IMR-90 (cell line): Measurements from ENCODE around the gene IRGQ. TPM values are rescaled to one million over a fixed set of nuclear protein-coding genes. Genes with fewer than 3 reads are reported as not detected.

Experiments used
- ATAC-seq: fragments of 200-7000 bp; cut with Tn5 transposase; 2 replicates; pipeline ENCODE4 v1.9.1; 2020; ENCODE audit warnings: low read depth, mild to moderate bottlenecking, moderate library complexity
- BruUV-seq: library from RNA; stranded (reverse); fragments of 400-500 nt; replicated peaks from 2 replicates; lab custom pipeline; 2021; lab: Mats Ljungman, UMichigan
- CTCF ChIA-PET: fragments of 300-600 bp; formaldehyde crosslinking; extraction: SDS; loops from one replicate; lab custom pipeline; 2021; ENCODE audit warnings: antibody characterized with exemption; lab: Yijun Ruan, JAX
- POLR2A ChIA-PET: fragments of 300-600 bp; sonication (Branson Sonifier 250); formaldehyde crosslinking; loops from one replicate; lab custom pipeline; 2022; ENCODE audit warnings: antibody characterized with exemption; ENCODE audit not compliant: unreplicated experiment; lab: Charles Lee
- DNase-seq: peaks from one replicate; pipeline ENCODE4 v3.0.0; 2013
- H2AFZ ChIP-seq: replicated peaks from 2 replicates; pipeline ENCODE3; 2013; ENCODE audit warnings: low read length, mild to moderate bottlenecking; ENCODE audit not compliant: poor library complexity
- H2AK5ac ChIP-seq: 2 replicates; pipeline ENCODE4 v1.6.1; 2013; ENCODE audit warnings: low read depth, low read length, inconsistent platforms
- H2AK9ac ChIP-seq: replicated peaks from 2 replicates; pipeline ENCODE3; 2013; ENCODE audit warnings: mild to moderate bottlenecking, low read depth, low read length, moderate library complexity; ENCODE audit not compliant: poor library complexity
- H2BK120ac ChIP-seq: 2 replicates; pipeline ENCODE4 v1.6.1; 2013; ENCODE audit warnings: low read depth, low read length, inconsistent platforms
- H2BK15ac ChIP-seq: 3 replicates; pipeline ENCODE4 v1.6.1; 2013; ENCODE audit warnings: low read depth, low read length, inconsistent platforms
- H2BK20ac ChIP-seq: 2 replicates; pipeline ENCODE4 v1.6.1; 2013; ENCODE audit warnings: low read depth, mild to moderate bottlenecking, inconsistent platforms, low read length, moderate library complexity
- H2BK5ac ChIP-seq: 2 replicates; pipeline ENCODE4 v1.6.1; 2013; ENCODE audit warnings: mild to moderate bottlenecking, low read depth, low read length, inconsistent platforms; ENCODE audit not compliant: poor library complexity, severe bottlenecking
- H3K14ac ChIP-seq: replicated peaks from 2 replicates; pipeline ENCODE4 v1.6.1; 2013; ENCODE audit warnings: low read depth, low read length, inconsistent platforms
- H3K18ac ChIP-seq: 2 replicates; pipeline ENCODE4 v1.6.1; 2013; ENCODE audit warnings: low read depth, low read length, control low read depth
- H3K23ac ChIP-seq: 2 replicates; pipeline ENCODE4 v1.6.1; 2013; ENCODE audit warnings: low read depth, low read length, inconsistent platforms
- H3K27ac ChIP-seq: 2 replicates; pipeline ENCODE4 v1.5.1; 2013; ENCODE audit warnings: mild to moderate bottlenecking, control low read depth, low read length; ENCODE audit not compliant: insufficient read depth
- H3K27me3 ChIP-seq: 2 replicates; pipeline ENCODE4 v1.6.1; 2013; ENCODE audit warnings: low read length; ENCODE audit not compliant: control insufficient read depth, insufficient read depth
- H3K36me3 ChIP-seq: 2 replicates; pipeline ENCODE4 v1.6.1; 2013; ENCODE audit warnings: low read length, mixed read lengths; ENCODE audit not compliant: control insufficient read depth, insufficient read depth
- H3K4ac ChIP-seq: 2 replicates; pipeline ENCODE4 v1.6.1; 2013; ENCODE audit warnings: low read depth, low read length, inconsistent platforms
- H3K4me1 ChIP-seq: 2 replicates; pipeline ENCODE4 v1.6.1; 2013; ENCODE audit warnings: low read length, mixed read lengths; ENCODE audit not compliant: control insufficient read depth, insufficient read depth
- H3K4me2 ChIP-seq: 2 replicates; pipeline ENCODE4 v1.6.1; 2013; ENCODE audit warnings: low read depth, mild to moderate bottlenecking, control low read depth, low read length, moderate library complexity
- H3K4me3 ChIP-seq: 2 replicates; pipeline ENCODE4 v1.5.1; 2013; ENCODE audit warnings: low read depth, mild to moderate bottlenecking, control low read depth, low read length, moderate library complexity; ENCODE audit not compliant: insufficient read depth
- H3K56ac ChIP-seq: 2 replicates; pipeline ENCODE4 v1.6.1; 2013; ENCODE audit warnings: low read length, inconsistent platforms; ENCODE audit not compliant: insufficient read depth; ENCODE audit errors: extremely low read depth
- H3K79me1 ChIP-seq, 2 experiments: 2 replicates each; pipeline ENCODE4 v1.6.1; 2013; ENCODE audit warnings: low read length in 2 of 2, inconsistent platforms in 1 of 2, low read depth in 1 of 2
- H3K9ac ChIP-seq: 2 replicates; pipeline ENCODE4 v1.6.1; 2013; ENCODE audit warnings: low read depth, low read length, control low read depth
- H3K9me1 ChIP-seq: 2 replicates; pipeline ENCODE4 v1.6.1; 2013; ENCODE audit warnings: low read length, inconsistent platforms; ENCODE audit not compliant: insufficient read depth
- H3K9me3 ChIP-seq: 2 replicates; pipeline ENCODE4 v1.6.1; 2013; ENCODE audit warnings: low read length; ENCODE audit not compliant: control insufficient read depth, insufficient read depth
- H4K20me1 ChIP-seq: 2 replicates; pipeline ENCODE4 v1.6.1; 2013; ENCODE audit warnings: low read length, inconsistent platforms; ENCODE audit not compliant: insufficient read depth
- H4K5ac ChIP-seq: 2 replicates; pipeline ENCODE4 v1.6.1; 2013; ENCODE audit warnings: mild to moderate bottlenecking, low read depth, low read length, control low read depth
- H4K8ac ChIP-seq, 2 experiments: 2 replicates each; pipeline ENCODE4 v1.6.1; 2013; ENCODE audit warnings: low read depth in 2 of 2, low read length in 2 of 2, control low read depth in 1 of 2, inconsistent platforms in 1 of 2
- H4K91ac ChIP-seq: 2 replicates; pipeline ENCODE4 v1.6.1; 2013; ENCODE audit warnings: low read depth, low read length, inconsistent platforms; ENCODE audit not compliant: insufficient read depth
- BHLHE40 ChIP-seq: fragments of 150-350 bp; IDR thresholded peaks from 2 replicates; pipeline ENCODE4 v1.6.1; 2016; ENCODE audit warnings: mild to moderate bottlenecking, low read depth, low read length
- WGBS, 2 experiments: methylation state at CpG; one replicate each; pipeline versions ENCODE4 v1.1.5 to v1.1.7; 2013; ENCODE audit warnings: missing lambda C conversion rate in 2 of 2; ENCODE audit not compliant: insufficient read length in 1 of 2; ENCODE audit errors: extremely low coverage in 2 of 2; 5-methylcytosine and 5-hydroxymethylcytosine counted together
- dilution Hi-C: fragments of 300-500 bp; cut with HindIII; formaldehyde crosslinking; loops from one replicate; pipeline ENCODE4 v1.14.3; 2018; ENCODE audit warnings: low sequenced_read_pairs; ENCODE audit not compliant: unreplicated experiment
- in situ Hi-C: fragments of 300-500 bp; cut with MboI; formaldehyde crosslinking; loops from 3 replicates; pipeline ENCODE4 v1.14.3; 2019; ENCODE audit warnings: low sequenced_read_pairs, inconsistent platforms, mixed read lengths
- intact Hi-C: fragments of 100-400 bp; cut with micrococcal nuclease; formaldehyde crosslinking; loops from 2 replicates; pipeline ENCODE4 v1.10.0; 2022
- polyA plus RNA-seq, 3 experiments: library from polyadenylated mRNA; depleted of rRNA; stranded (reverse); fragments of >200 nt; gene quantifications; 2 replicates each; pipeline ENCODE4 v1.2.3, GENCODE V29; 2012; ENCODE audit warnings: low replicate concordance in 1 of 3
- total RNA-seq: library from RNA; depleted of rRNA; stranded (reverse); fragments of >200 nt; gene quantifications from 2 replicates; pipeline ENCODE4 v1.2.3, GENCODE V29; 2012

IRGQ gene
- total and polyA plus RNA-seq, 2 of the 4 experiments (the other 2 are of a cell fraction), result 9.0 to 9.9 TPM

GRCh38 chr19:43546581-43546980 is 49.4 kb downstream of the IRGQ start:
- Histone ChIP-seq H3K27ac (no peak overlapping the region), H3K18ac (no peak overlapping the region), H3K4ac (no peak overlapping the region), H3K4me1 (no peaks in the 10 kb centered on the region), H3K9me3 (no peaks in the 10 kb centered on the region), H4K20me1 (no peaks in the 10 kb centered on the region), H3K9me1 (no peaks in the 10 kb centered on the region), H4K5ac (no peak overlapping the region), H3K27me3 (no peaks in the 10 kb centered on the region), H3K9ac (no peak overlapping the region), H2AK5ac (no peak overlapping the region), H3K14ac (no peak overlapping the region), H2BK15ac (no peak overlapping the region), H3K36me3 (peaks cover 38% of the 10 kb centered on the region), H3K56ac (no peak overlapping the region), H2AFZ (no peak overlapping the region), H2BK5ac (no peak overlapping the region), H2BK20ac (no peak overlapping the region), H3K4me2 (no peak overlapping the region), H3K79me1 (no peaks in the 10 kb centered on the region), H2AK9ac (no peak overlapping the region), H2BK120ac (no peak overlapping the region), H3K4me3 (no peak overlapping the region), H4K91ac (no peak overlapping the region), H4K8ac (no peak overlapping the region), H3K23ac (no peak overlapping the region)
- ATAC-seq (no peak), DNase-seq (no peak)
- no peak for TF ChIP-seq BHLHE40
- in situ Hi-C loops, result no loop called here
- intact Hi-C loops, result no loop called here
- WGBS, 2 experiments, result no CpG with 5 or more reads among the region's 3 CpGs
- BruUV-seq, result no TSS peak
- CTCF ChIA-PET, result interaction anchor here (0.5 kb wide), 1 partner anchor 174 kb away, joined by 3 read pairs; no protein-coding TSS in a partner anchor
- dilution Hi-C loops, result no loop called here
- POLR2A ChIA-PET, result no interaction called here
